ENCODE data around the gene UBALD1. TPM values are rescaled to one million over a fixed set of nuclear protein-coding genes. Genes with fewer than 3 reads are reported as not detected.
"Not testable (repeated sequence)": the region's sequence is repeated elsewhere in the genome, so short reads cannot be mapped to it uniquely, and the experiment has no call there.

UBALD1 gene
- total RNA-seq (2014; rRNA removed; shearing (Covaris generic); ENCODE audit: low replicate concordance): 4.3 and 12.4 TPM in 2 replicates

DNA sequence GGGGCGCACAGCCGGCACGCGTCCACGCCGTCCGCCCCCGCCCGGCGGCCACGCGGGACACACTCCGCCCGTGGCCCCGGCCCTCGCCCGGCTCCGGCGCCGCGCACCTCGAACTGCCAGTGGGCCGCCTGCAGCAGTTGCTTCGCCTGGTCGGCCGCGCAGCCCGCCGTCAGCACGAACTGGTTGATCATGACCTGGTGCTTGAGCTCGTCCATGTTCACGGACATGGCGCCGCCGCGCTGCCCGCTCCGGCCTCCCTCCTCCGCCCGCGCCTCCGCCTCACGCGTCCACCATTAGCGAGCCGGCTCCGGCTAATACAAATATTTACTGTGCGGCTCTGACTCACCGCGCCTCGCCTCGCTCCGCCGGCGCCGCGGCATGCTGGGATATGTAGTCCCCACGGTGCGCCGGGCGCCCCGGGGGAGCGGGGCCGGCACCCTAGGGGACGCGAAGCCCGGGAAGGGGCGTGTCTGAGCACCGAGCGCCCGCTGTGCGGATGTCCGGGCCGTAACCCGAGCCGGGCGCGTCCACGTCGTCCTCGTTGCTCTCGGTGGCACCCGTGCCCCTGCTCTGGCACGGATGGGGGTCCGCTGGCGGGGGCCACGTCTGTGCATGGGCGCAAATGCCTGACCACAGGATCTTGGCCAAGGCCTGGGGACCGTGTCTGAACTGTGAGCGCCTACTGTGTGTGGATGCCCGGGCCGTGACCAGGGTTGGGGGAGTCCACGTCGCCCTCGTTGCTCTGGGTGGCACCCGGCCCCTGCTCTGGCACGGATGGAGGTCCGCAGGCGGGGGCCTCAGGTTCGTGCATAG lies at the start of gene UBALD1:
TSS of gene UBALD1 (minus strand) at position 318 of the 813 bp plus-strand sequence. CDS start at position 227, 91 bp downstream.
- peak; percentile 97 for DNase-seq (ENCODE audit: low read depth)
- in situ Hi-C loops (cut with HindIII; ENCODE audit: low pct_unique_long_range_greater_than_20kb, low sequenced_read_pairs): no loop called here

GRCh38 chr16:4663777-4664465 lies 49.2 kb upstream of the UBALD1 start:
- in situ Hi-C loops (cut with HindIII; ENCODE audit: low pct_unique_long_range_greater_than_20kb, low sequenced_read_pairs): no loop called here
- DNase-seq (ENCODE audit: low read depth): no peak

DNA sequence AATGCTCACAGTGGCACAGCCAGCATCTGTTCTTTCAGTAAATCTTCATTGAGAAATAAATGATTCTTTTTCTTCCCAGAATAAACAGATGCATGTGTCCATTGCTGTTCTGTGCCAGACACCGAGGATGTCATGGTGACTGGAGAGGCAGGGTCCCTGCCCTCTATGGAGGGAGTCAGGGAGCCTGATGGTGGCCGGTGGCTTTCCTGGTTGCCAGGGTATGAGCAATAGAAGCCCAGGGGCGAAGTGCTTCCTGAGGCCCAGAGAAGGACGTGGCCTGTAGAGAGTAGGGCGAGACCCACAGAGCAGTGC lies 48.7 kb upstream of the UBALD1 start:
- in situ Hi-C loops (cut with HindIII; ENCODE audit: low pct_unique_long_range_greater_than_20kb, low sequenced_read_pairs): no loop called here
- no peak for DNase-seq (ENCODE audit: low read depth)

GRCh38 chr16:4661661-4662060 lies 47.0 kb upstream of the UBALD1 start:
- in situ Hi-C loops (cut with HindIII; ENCODE audit: low pct_unique_long_range_greater_than_20kb, low sequenced_read_pairs): no loop called here
- no peak for DNase-seq (ENCODE audit: low read depth)

DNA sequence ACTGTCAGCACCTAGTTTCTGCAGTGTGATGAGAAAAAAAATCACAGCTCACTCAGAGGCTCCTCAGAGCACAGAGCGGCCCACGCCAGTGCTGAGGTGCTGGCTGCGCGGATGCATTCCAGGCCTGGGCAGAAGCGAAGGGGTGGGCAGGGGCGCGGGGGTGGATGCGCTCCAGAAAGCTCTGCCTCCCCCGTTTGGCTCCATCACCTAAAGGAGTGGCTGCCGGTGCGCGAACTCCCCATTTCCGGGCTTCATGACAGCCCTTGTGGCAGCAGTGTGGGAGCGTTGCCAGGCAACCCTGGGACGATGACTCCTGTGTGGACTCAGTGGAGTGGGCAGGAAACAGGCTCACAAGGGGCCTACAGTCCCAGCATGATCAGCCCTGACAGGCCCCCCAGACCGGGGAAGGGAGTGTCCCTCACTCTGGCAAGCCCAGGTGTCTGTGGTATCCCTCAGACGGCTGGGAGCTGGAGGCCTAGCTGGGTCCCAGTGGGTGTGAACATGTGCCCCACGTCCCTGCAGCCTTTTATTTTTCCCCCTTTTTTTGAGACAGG lies 45.8 kb upstream of the UBALD1 start:
- DNase-seq (ENCODE audit: low read depth): peak; percentile 28
- in situ Hi-C loops (cut with HindIII; ENCODE audit: low pct_unique_long_range_greater_than_20kb, low sequenced_read_pairs): no loop called here

DNA sequence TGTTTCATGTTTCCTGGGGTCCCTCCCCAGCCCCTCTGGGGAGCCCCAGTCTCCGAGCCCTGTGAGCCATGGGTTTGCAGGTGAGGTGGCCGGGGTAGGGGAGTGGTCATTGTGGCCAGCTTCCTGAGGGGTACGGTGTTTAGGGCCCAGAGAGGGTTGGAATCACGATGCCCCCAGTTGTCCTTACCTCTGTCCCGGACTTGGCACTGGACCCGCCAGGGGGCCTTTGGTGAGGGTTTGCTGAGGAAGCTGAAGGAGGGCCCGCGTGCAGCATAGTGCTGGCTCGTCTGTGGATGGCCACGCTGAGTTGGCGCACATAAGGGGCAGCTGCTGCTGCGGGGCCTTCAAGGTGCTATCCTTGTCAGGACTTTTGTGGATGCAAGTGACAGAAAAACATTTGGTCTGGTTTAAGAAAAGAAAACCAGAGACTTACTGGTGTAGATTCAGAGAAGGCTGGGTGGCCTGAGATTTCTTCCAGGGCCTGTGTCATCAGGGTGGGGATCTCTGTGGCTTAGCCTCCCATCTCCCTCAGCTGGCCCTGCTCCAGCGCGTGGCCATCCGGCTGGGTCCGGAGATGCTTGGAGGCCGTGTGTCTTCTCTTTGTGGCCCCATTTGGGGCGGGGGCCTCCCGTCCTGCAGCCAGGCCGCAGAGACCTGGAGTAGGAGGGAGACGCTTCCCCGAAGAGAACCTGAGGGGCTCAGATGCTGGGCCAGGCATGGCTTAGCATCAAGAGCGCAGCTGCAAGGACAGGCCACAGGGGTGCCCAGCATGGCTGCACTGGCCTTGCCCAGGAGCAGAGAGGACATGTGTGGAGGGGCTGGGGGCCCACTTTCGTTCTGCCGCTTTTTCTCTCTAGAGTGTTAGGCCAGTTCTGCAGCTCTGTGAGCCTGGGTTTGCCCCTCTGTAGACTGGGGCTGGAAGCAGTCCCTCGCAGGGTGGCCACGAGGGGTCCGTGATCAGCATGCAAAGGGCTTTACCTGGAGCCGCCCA lies 45.0 kb upstream of the UBALD1 start:
- in situ Hi-C loops (cut with HindIII; ENCODE audit: low pct_unique_long_range_greater_than_20kb, low sequenced_read_pairs): no loop called here
- DNase-seq (ENCODE audit: low read depth): no peak

DNA sequence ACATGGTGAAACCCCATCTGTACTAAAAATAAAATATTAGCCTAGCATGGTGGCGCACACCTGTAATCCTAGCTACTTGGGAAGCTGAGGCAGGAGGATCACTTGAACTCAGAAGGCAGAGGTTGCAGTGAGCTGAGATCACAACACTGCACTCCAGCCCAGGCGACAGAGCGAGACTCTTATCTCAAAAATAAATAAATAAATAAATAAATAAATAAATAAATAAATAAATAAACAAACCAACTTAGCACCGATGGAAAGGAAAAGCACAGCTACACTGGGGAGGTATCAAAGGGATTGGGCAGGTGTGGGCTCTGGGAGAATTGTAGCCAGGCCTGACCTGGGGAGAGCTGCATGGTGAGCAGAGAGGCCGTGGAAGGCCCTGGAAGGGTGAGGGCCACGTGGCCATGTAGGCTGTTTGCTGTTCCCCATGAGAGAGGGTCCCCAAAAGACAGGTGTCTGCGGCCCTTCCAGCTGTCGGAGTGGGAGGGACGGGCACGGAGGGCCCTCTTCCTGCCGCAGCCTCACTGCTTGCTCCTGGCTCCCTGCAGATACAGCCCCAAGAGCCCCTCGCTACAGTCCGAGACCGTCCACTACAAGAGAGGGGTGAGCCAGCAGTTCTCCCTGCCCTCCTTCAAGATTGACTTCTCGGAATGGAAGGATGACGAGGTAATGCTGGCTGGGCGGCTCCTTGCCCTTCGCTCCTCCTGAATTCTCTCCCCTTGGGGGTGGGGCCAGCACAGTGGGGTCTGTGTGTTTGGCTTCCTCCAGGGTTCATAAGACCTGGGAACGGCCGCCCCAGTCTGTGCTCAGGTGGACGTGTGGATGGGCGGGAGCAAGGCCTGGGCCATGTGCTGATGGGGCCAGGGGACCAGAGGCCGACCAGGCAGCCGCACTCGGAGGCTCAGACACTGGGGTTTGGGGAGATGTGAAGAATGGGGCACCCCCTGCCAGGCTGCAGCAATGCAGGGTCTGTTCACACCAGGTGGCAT lies 42.3 kb upstream of the UBALD1 start:
- DNase-seq (ENCODE audit: low read depth): no peak

GRCh38 chr16:4656221-4656620 lies 41.5 kb upstream of the UBALD1 start:
- DNase-seq (ENCODE audit: low read depth): no peak
- in situ Hi-C loops (cut with HindIII; ENCODE audit: low pct_unique_long_range_greater_than_20kb, low sequenced_read_pairs): no loop called here

More for the DNA sequence above, 42.3 kb upstream of the UBALD1 start:
- in situ Hi-C loops (cut with HindIII; ENCODE audit: low pct_unique_long_range_greater_than_20kb, low sequenced_read_pairs): no loop called here

GRCh38 chr16:4655801-4656200 lies 41.1 kb upstream of the UBALD1 start:
- in situ Hi-C loops (cut with HindIII; ENCODE audit: low pct_unique_long_range_greater_than_20kb, low sequenced_read_pairs): no loop called here

GRCh38 chr16:4654964-4655590 lies 40.4 kb upstream of the UBALD1 start:
- in situ Hi-C loops (cut with HindIII; ENCODE audit: low pct_unique_long_range_greater_than_20kb, low sequenced_read_pairs): no loop called here
- DNase-seq (ENCODE audit: low read depth): no peak

More at GRCh38 chr16:4655801-4656200, 41.1 kb upstream of the UBALD1 start:
- no peak for DNase-seq (ENCODE audit: low read depth)

GRCh38 chr16:4654011-4654963 lies 39.6 kb upstream of the UBALD1 start:
- peak; percentile 84 for DNase-seq (ENCODE audit: low read depth)
- in situ Hi-C loops (cut with HindIII; ENCODE audit: low pct_unique_long_range_greater_than_20kb, low sequenced_read_pairs): no loop called here

- in situ Hi-C loops (cut with HindIII; ENCODE audit: low pct_unique_long_range_greater_than_20kb, low sequenced_read_pairs): no loop called here
- DNase-seq (ENCODE audit: low read depth): no peak
Measured at GRCh38 chr16:4652561-4652960, 37.9 kb upstream of the UBALD1 start.

DNA sequence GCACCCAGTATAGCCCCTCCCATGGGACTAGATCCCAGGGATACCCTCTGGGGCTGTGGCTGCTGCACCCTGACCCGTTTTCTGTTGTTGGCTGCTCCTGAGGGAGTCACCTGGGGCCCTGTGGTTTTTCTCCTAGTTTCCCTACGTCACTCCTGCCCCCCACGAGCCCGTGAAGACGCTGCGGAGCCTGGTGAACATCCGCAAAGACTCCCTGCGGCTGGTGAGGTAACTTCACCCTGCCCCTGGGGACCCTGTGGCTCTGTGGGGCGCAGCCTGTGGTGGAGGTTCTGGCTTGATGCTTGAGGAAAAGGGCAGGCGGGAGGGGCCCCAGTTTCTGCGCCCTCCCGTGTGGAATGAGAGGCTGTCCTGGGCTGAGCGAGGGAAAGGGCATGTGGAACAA lies 37.1 kb upstream of the UBALD1 start:
- in situ Hi-C loops (cut with HindIII; ENCODE audit: low pct_unique_long_range_greater_than_20kb, low sequenced_read_pairs): no loop called here
- no peak for DNase-seq (ENCODE audit: low read depth)

DNA sequence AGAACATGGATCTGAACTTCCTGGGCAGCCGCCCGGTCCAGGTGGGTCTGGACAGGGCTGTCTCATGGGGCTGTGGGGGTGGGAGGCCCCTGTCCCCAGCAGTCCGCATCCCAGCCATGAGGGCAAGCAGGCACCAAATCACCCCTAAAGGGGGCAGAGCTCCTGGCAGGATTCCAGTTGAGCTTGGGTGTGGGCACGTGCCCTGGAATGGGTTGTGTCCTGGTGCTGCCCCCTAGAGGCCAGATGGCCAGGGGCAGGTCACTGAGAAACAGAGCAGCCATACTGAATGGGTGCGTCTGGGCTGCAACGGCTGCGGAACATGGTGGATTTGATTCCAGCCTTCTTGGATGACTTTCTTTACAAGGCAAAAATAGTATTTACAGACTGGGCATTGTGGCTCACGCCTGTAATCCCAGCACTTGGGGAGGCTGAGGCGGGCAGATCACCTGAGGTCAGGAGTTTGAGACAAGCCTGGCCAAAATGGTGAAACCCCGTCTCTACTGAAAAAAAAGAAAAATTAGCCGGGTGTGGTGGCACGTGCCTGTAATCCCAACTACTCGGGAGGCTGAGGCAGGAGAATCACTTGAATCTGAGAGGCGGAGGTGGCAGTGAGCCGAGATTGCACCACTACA lies 35.9 kb upstream of the UBALD1 start:
- DNase-seq (ENCODE audit: low read depth): peak; percentile 38
- in situ Hi-C loops (cut with HindIII; ENCODE audit: low pct_unique_long_range_greater_than_20kb, low sequenced_read_pairs): not testable (repeated sequence)

DNA sequence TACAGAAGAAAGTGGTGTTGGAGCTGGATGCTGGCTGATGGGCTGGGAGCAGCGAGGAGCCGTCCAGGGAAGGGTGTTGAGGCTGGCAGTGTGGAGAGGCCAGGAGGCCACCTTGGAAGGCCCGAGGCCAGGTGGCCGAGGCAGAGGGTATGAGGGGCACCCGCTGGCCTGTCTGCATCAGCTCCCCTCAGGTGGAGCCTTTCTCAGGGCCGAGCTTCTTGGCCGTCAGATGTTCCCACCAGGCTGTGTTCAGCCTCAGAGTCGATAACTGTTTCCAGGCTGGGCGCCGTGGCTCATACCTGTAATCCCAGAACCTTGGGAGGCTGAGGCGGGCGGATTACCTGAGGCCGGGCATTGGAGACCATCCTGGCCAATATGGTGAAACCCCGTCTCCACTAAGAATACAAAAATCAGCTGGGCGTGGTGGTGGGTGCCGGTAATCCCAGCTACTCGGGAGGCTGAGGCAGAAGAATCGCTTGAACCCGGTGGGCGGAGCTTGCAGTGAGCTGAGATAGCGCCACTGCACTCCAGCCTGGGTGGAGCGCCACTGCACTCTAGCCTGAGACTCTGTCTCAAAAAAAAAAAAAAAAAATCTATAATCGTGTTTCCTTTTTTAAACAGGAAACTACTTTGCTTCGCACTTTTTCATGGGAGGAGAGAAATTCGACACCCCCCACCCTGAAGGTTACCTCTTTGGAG lies 35.2 kb upstream of the UBALD1 start:
- in situ Hi-C loops (cut with HindIII; ENCODE audit: low pct_unique_long_range_greater_than_20kb, low sequenced_read_pairs): loop anchor here (25.0 kb wide), 1 partner anchor 138 kb away; no protein-coding TSS in a partner anchor
- no peak for DNase-seq (ENCODE audit: low read depth)
